T-helper 2 cell treated with Interferon-gamma antibody and Interleukin-4, amounts not matched to agents 5 μg/mL and 100 μg/mL, for 36 hours (primary cell): ENCODE results near the gene ETDB.
"Not testable (repeated sequence)": the region's sequence is repeated elsewhere in the genome, so short reads cannot be mapped to it uniquely, and the experiment has no call there.

Experiments used
- DNase-seq: peaks from one replicate; pipeline ENCODE4 v3.0.0; 2021; ENCODE audit warnings: low spot score
- H3K27ac Mint-ChIP-seq: one replicate; pipeline ENCODE4 v1.8.0; 2021; ENCODE audit warnings: mild to moderate bottlenecking, mixed read lengths
- H3K27me3 Mint-ChIP-seq: one replicate; pipeline ENCODE4 v1.8.0; 2021; ENCODE audit warnings: low read depth, mixed read lengths
- H3K36me3 Mint-ChIP-seq: one replicate; pipeline ENCODE4 v1.8.0; 2021; ENCODE audit warnings: low read depth, mixed read lengths
- H3K4me1 Mint-ChIP-seq: one replicate; pipeline ENCODE4 v1.8.0; 2021; ENCODE audit warnings: low read depth, mixed read lengths
- H3K4me3 Mint-ChIP-seq: one replicate; pipeline ENCODE4 v1.8.0; 2022; ENCODE audit warnings: mild to moderate bottlenecking, moderate library complexity, mixed read lengths
- H3K9me3 Mint-ChIP-seq: one replicate; pipeline ENCODE4 v1.8.0; 2021; ENCODE audit warnings: mixed read lengths

The ETDB gene

GRCh38 chrX:135120056-135120576 is at the start of gene ETDB:
Gene ETDB, minus strand, starts transcription at chrX:135120526. Its CDS starts 1,265 bp downstream, at chrX:135119261.
- H3K27me3 Mint-ChIP-seq, DNase-seq, H3K9me3 Mint-ChIP-seq, H3K4me1 Mint-ChIP-seq, H3K27ac Mint-ChIP-seq, H3K4me3 Mint-ChIP-seq, H3K36me3 Mint-ChIP-seq: not testable (repeated sequence)

DNA sequence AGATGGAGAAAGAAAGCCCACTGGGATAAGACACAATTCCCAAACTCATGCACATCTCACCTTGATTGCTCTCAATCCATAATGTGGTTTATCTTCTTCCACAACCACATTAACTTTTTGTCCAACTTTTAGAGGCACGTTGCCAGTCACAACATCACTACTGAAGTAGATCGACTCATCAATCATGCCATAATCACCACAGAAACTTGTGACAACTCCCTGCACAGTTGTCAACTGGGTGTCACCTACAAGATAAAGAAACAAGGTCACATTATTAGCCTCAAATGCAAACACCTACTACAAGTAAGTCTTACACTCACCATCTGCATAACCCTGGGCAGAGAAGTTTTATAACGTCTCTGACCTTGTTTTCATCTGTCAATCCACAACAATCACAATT is 49.2 kb upstream of the ETDB start:
- H3K4me3 Mint-ChIP-seq, H3K9me3 Mint-ChIP-seq, H3K36me3 Mint-ChIP-seq, H3K4me1 Mint-ChIP-seq, DNase-seq, H3K27ac Mint-ChIP-seq: not testable (repeated sequence)
- H3K27me3 Mint-ChIP-seq = peaks cover 14% of the 10 kb centered on the region

DNA sequence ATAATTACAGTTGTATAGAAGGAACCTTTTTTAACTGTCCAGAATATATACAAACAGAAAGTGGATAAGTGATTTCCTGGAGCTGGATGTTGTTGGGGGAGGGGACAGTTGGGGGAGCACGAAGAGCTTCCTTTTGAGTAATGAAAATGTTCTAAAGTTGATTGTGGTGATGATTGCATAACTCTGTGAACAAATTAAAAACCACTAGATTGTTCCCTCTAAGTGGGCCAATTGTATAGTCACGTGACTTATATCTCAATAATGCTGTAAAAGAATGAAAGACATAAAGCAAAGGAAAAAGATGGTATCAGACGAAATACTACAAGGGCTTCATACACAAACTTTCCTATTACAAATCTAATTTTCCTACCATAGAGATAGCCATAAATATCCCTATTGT is 48.2 kb upstream of the ETDB start:
- H3K27me3 Mint-ChIP-seq = peaks cover 12% of the 10 kb centered on the region

GRCh38 chrX:135154688-135155087 is 34.4 kb upstream of the ETDB start:
- H3K4me3 Mint-ChIP-seq, H3K27ac Mint-ChIP-seq, H3K27me3 Mint-ChIP-seq, H3K36me3 Mint-ChIP-seq, DNase-seq, H3K4me1 Mint-ChIP-seq, H3K9me3 Mint-ChIP-seq: not testable (repeated sequence)

More for the DNA sequence above, 48.2 kb upstream of the ETDB start:
- Mint-ChIP-seq H3K27ac (no peak overlapping the region), H3K36me3 (no peaks in the 10 kb centered on the region), H3K4me1 (no peaks in the 10 kb centered on the region), H3K9me3 (no peaks in the 10 kb centered on the region), H3K4me3 (no peak overlapping the region)
- no peak for DNase-seq

DNA sequence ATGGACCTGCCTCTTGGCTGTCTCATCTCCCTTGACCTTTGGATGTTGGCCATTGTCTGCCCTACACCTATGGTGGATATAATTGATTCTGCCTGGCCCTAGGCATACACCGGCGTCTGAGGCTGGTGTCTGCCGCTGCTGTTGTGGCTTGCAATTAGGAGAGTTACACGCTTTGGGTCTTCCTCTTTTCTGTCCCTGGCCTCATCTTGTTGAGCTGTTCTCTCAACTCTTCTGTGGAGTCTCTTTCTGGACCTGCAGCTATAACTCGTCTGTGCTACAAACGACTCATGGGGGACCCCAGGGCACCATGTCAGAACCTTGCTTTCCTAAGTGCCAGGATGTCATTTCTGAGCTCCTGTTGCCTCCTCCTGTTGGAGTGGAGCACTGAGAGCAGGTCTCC is 5.8 kb upstream of the ETDB start:
- not testable (repeated sequence) for H3K36me3 Mint-ChIP-seq, H3K27ac Mint-ChIP-seq, H3K9me3 Mint-ChIP-seq, H3K4me3 Mint-ChIP-seq, H3K4me1 Mint-ChIP-seq, DNase-seq, H3K27me3 Mint-ChIP-seq

- not testable (repeated sequence) for H3K36me3 Mint-ChIP-seq, H3K27ac Mint-ChIP-seq, H3K4me3 Mint-ChIP-seq, H3K27me3 Mint-ChIP-seq, H3K4me1 Mint-ChIP-seq, DNase-seq, H3K9me3 Mint-ChIP-seq
Measured at GRCh38 chrX:135116064-135116463, 4.3 kb downstream of the ETDB start.

GRCh38 chrX:135114392-135114791 is 5.9 kb downstream of the ETDB start:
- Mint-ChIP-seq H3K9me3 (no peaks in the 10 kb centered on the region), H3K4me1 (no peaks in the 10 kb centered on the region), H3K4me3 (no peak overlapping the region), H3K27ac (no peak overlapping the region), H3K36me3 (no peaks in the 10 kb centered on the region), H3K27me3 (peaks cover 8% of the 10 kb centered on the region)
- no peak for DNase-seq

DNA sequence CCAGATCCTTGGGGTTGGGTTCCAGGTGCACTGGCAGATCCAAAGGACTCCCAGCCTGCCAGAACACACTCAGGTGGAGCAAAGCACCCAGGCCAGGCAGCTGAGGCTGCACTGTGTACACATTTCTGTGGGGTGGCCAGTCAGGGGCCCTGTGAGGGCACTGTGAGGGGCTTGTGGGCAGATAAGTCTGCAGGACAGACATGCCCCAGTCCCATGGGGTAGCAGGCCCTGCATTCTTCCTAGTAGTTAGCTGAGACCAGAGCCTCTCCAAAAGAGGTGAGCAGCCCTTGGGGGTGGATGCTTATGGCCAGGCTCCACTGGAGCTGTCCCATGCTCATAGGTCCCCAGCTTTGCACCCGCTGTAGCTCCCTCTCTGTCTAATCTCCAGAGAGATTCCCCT is 7.6 kb downstream of the ETDB start:
- H3K9me3 Mint-ChIP-seq = no peaks in the 10 kb centered on the region
- H3K4me1 Mint-ChIP-seq = no peaks in the 10 kb centered on the region
- DNase-seq = no peak
- H3K27me3 Mint-ChIP-seq = peaks cover 21% of the 10 kb centered on the region
- no peaks in the 10 kb centered on the region for H3K36me3 Mint-ChIP-seq
- no peak overlapping the region for H3K27ac Mint-ChIP-seq
- no peak overlapping the region for H3K4me3 Mint-ChIP-seq

- no peak overlapping the region for H3K4me3 Mint-ChIP-seq
- peak; percentile 15 for DNase-seq
Measured at GRCh38 chrX:135112096-135112729, 8.1 kb downstream of the ETDB start.

GRCh38 chrX:135109554-135109953 is 10.8 kb downstream of the ETDB start:
- Mint-ChIP-seq H3K27ac (no peak overlapping the region), H3K27me3 (peaks cover 30% of the 10 kb centered on the region), H3K36me3 (no peaks in the 10 kb centered on the region), H3K9me3 (no peaks in the 10 kb centered on the region), H3K4me3 (no peak overlapping the region), H3K4me1 (no peaks in the 10 kb centered on the region)
- no peak for DNase-seq

More at GRCh38 chrX:135112096-135112729, 8.1 kb downstream of the ETDB start:
- Mint-ChIP-seq H3K36me3 (no peaks in the 10 kb centered on the region), H3K4me1 (no peaks in the 10 kb centered on the region), H3K9me3 (no peaks in the 10 kb centered on the region), H3K27ac (no peak overlapping the region), H3K27me3 (peaks cover 24% of the 10 kb centered on the region)

GRCh38 chrX:135099493-135099783 is 20.9 kb downstream of the ETDB start:
- Mint-ChIP-seq H3K36me3 (no peaks in the 10 kb centered on the region), H3K4me1 (peaks cover 4% of the 10 kb centered on the region), H3K4me3 (peak overlapping the region; percentile 72), H3K9me3 (no peaks in the 10 kb centered on the region), H3K27ac (peak overlapping the region; percentile 36), H3K27me3 (peaks cover 57% of the 10 kb centered on the region)
- DNase-seq = no peak

GRCh38 chrX:135097196-135097744 is 23.1 kb downstream of the ETDB start:
- peaks cover 40% of the 10 kb centered on the region for H3K27me3 Mint-ChIP-seq

DNA sequence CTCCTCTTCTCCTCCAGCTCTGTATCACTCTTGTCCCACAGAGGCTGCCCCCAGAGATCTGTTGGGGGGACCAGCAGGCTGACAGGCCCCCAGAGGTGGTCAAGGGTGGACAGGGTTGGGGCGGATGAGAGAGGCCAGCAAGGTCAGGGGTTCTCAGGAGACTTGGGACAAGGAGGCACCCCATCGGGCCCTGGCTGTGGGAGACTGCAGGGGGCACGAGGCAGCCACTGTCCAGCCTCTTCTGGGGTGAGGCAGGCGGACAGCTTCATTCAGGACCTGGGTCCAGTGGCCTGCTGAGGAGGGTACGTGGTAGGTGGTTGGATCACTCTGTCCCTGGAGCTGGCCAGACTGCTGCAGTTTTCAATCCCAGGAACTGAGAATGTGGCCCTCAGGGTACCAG is 24.6 kb downstream of the ETDB start:
- Mint-ChIP-seq H3K4me1 (peaks cover 4% of the 10 kb centered on the region), H3K4me3 (no peak overlapping the region), H3K27me3 (peaks cover 38% of the 10 kb centered on the region), H3K9me3 (no peaks in the 10 kb centered on the region), H3K36me3 (no peaks in the 10 kb centered on the region), H3K27ac (no peak overlapping the region)
- DNase-seq = no peak

More at GRCh38 chrX:135097196-135097744, 23.1 kb downstream of the ETDB start:
- H3K36me3 Mint-ChIP-seq, H3K9me3 Mint-ChIP-seq, H3K4me1 Mint-ChIP-seq, H3K4me3 Mint-ChIP-seq, DNase-seq, H3K27ac Mint-ChIP-seq: not testable (repeated sequence)

DNA sequence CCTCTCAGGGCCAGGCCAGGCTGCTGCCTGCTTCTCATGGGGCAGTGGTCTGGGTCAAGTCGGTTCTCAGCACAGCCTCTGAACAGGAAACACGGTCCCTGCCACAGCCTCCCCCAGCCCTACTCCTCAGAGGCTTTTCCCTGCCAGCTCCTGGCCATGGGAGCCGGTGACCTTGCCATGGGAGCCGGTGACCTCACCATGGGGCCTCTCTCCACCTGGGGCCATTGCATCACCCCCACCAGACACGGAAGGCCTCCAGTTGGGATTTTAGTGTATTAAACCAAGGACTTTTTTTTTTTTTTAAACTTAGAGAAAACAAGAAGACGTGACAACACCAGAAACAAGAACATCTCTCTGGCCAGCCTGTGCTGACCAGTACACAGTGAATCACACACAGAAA is 25.6 kb downstream of the ETDB start:
- Mint-ChIP-seq H3K9me3 (no peaks in the 10 kb centered on the region), H3K36me3 (no peaks in the 10 kb centered on the region), H3K27me3 (peaks cover 29% of the 10 kb centered on the region), H3K4me1 (peaks cover 4% of the 10 kb centered on the region), H3K4me3 (no peak overlapping the region), H3K27ac (no peak overlapping the region)
- no peak for DNase-seq

DNA sequence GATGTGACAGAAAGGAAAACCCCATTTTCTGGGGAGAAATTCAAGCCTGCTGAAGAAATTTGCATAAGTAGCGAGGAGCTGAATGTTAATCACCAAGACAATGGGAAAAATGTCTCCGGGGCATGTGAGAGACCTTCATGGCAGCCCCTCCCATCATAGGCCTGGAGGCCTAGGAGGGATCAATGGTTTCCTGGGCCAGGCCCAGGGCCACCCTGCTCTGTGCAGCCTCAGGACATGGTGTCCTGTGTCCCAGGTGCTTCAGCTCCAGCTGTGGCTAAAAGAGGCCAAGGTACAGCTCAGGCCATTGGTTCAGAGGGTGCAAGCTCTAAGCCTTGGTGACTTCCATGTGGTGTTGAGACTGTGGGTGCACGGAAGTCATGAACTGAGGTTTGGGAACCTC is 31.2 kb downstream of the ETDB start:
- Mint-ChIP-seq H3K4me3 (no peak overlapping the region), H3K27ac (no peak overlapping the region), H3K4me1 (peaks cover 6% of the 10 kb centered on the region), H3K36me3 (no peaks in the 10 kb centered on the region), H3K9me3 (no peaks in the 10 kb centered on the region), H3K27me3 (no peaks in the 10 kb centered on the region)
- DNase-seq = no peak
